B cell (primary cell): ENCODE data around the gene NUMB.

Experiments
- EZH2 ChIP-seq: IDR thresholded peaks from 2 replicates; pipeline ENCODE4 v1.6.1; 2012; ENCODE audit warnings: borderline replicate concordance, low read depth, mild to moderate bottlenecking, moderate library complexity, low read length; ENCODE audit not compliant: insufficient read depth, poor library complexity, severe bottlenecking
- TF ChIP-seq, protein P1 (sequence below): fragments of 200-600 bp; IDR thresholded peaks from one replicate; pipeline ENCODE4 v1.8.0; 2022; ENCODE audit warnings: antibody characterized with exemption, mild to moderate bottlenecking

DNA sequence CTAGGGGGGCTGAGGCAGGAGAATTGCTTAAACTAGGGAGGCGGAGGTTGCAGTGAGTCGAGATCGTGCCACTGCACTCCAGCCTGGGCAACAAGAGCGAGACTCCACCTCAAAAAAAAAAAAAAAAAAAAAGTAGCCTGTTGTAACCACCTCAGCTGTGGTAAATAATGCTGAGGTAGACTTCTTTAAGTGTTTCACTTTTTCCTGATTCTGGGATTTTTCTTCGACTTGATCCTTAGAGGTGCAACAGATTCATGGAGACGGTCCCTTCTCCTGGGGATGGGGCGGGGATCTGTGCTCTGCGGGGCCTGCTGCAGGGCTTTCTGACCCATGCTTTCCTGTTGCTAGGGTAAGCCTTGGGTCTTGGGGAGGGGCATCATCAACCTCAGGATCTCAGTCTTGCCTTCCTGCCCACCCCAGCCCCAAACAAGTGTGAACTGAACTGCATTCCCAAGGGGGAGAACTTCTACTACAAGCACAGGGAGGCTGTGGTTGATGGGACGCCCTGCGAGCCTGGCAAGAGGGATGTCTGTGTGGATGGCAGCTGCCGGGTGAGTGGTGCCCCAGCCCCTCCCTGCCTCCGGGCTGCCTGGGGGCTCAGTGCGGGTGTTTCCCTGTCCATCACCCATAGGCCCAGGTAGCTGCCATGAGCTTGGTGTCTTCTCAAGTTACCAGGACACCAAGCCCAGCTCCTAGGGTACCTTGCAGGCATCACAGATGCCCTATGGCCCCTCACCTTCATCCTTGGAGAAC, 208.6 kb downstream of the NUMB start:
- TF ChIP-seq, protein P1, sequence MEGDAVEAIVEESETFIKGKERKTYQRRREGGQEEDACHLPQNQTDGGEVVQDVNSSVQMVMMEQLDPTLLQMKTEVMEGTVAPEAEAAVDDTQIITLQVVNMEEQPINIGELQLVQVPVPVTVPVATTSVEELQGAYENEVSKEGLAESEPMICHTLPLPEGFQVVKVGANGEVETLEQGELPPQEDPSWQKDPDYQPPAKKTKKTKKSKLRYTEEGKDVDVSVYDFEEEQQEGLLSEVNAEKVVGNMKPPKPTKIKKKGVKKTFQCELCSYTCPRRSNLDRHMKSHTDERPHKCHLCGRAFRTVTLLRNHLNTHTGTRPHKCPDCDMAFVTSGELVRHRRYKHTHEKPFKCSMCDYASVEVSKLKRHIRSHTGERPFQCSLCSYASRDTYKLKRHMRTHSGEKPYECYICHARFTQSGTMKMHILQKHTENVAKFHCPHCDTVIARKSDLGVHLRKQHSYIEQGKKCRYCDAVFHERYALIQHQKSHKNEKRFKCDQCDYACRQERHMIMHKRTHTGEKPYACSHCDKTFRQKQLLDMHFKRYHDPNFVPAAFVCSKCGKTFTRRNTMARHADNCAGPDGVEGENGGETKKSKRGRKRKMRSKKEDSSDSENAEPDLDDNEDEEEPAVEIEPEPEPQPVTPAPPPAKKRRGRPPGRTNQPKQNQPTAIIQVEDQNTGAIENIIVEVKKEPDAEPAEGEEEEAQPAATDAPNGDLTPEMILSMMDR: no peak
- TF ChIP-seq EZH2: no peak
